Stimulated activated CD4-positive, alpha-beta T cell treated with anti-CD3 and anti-CD28 coated beads, Interleukin-15, amount 100 ng/mL, for 1 hour (primary cell): ENCODE results near the gene PPL.
"Not testable (repeated sequence)": the region's sequence is repeated elsewhere in the genome, so short reads cannot be mapped to it uniquely, and the experiment has no call there.

Experiments
- DNase-seq, 2 donors: peaks; one replicate each; pipeline ENCODE4 v3.0.0-alpha.2; 2020; ENCODE audit warnings: low read depth in 1 of 2, low spot score in 1 of 2

The PPL gene

DNA sequence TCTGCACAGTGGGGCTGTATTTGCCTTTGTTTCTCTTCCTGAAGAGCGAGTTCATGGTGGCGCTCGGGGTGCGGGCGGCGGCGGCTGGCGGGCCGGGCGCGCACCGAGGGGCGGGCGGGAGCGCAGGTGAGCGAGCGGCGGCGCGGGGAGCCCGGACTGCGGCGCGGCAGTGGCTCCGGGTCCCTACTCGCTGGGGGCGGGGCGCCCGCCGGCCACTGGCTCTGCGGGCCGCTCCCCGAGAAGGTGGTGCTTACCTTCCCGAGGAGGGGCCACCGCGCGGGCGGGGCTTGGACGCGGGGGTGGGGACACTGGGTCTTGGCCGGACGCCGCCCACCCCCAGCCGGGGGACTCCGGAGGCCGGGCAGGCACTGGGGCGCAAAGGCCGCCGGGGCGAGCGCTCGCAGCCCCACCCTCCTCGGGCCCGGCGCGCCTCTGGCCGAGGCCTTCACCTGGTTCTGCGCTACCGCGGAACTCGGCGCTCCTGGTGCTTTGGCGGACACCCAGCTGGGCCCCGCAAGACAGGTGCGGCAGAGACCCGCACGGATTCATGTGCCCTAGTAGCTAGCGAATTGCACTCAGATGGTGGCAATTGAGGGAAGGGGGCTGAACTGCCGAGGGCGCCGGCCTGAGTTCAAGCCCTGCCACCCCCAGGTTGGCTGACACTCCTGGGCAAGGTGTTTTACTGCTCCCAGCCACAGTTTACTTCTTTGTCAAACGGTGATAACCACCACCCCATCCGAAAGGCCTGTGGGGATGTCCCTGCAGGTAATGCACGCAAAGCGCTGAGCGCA lies at the start of gene PPL:
Gene PPL, minus strand, starts transcription at position 158 of the 791 bp plus-strand sequence. Its CDS starts 103 bp downstream, at position 55.
- no peak for DNase-seq

GRCh38 chr16:4984174-4984990 lies 47.4 kb upstream of the PPL start:
- DNase-seq, result no peak

DNA sequence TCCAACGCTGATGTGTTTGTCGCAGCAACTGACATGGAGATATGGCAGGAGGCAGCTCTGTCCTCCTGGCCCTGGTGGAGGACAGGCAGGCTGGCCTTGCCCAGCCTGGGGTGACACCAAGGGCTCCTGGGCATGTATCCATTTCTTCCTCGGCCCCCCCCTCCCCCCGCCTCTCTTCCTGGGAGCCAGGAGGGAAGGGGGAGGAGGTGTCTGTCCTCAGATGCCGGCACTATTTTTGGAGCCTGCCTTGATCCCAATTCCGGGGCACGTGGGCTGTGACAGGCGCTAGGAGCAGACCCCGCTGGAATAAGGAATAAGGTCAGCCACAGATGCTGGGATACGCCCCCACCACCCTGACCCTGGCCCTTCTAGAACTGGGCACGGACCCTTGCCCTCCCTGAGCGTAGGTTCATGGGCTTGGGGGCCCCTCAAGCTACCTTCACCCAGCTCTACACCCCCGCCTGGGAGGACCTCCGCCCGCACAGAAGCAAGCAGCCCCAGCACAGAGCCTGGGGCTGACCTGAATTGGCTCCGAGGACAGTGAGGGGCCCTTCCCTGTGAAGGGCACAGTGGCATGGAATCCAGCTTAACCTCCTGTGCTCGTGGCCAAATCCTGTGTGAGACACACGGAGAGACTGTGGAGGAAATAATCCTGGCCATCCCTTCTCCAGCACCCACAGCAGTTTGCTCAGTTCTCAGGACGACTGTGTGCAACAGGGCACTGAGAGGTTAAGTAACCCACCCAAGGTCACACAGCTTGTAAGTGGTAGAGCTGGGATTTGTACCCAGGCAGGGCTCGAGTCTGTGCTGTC lies 45.3 kb upstream of the PPL start:
- DNase-seq, result no peak

GRCh38 chr16:4981473-4981872 lies 44.5 kb upstream of the PPL start:
- no peak for DNase-seq

DNA sequence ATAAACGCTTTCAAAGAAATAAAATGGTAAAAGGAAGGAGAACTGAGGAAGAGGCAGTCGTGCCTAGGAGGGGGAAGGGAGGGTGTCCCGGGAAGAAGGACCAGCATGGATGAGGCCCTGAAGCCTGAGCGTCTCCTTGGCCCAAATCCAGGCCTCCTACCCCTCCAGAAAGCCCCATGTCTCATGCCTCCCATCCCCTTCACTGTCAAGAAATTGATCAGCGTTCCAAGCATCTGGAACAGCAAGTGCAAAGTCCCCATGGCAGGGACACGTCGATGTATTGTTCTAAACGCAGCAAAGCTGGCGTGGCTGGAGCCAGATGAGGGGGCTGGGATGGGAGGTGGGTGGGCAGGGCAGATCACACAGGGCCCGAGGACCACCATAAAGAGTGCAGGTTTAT lies 43.7 kb upstream of the PPL start:
- no peak for DNase-seq

- no peak for DNase-seq
Measured at GRCh38 chr16:4979736-4980660, 43.0 kb upstream of the PPL start.

- DNase-seq, result no peak
Measured at GRCh38 chr16:4979164-4979563, 42.2 kb upstream of the PPL start.

DNA sequence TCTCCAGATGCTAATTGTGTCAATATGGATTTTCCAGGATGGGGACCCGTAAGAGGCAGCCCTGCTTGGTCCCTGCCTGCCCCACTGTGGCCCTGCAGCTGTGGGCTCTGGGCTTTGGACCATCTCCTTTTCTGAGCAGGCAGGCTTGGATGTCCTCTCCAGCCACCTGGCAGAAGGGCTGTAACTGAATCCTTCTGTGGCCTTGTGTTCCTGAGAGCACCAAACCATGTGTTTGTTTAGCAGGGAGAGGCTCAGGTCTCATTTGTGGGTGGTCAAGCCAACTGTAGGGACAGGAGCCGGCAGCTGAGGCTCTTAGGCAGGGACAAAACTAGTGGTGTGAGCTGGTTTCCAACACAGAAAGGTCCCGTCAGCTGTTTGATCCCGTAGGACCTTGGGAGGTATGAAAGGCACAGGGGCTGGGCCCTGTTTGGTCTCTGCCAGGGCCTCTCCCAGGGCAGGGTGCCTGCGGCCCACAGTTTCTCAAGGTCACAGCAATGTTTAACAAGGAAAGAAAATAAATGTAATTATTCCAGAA lies 39.7 kb upstream of the PPL start:
- no peak for DNase-seq

DNA sequence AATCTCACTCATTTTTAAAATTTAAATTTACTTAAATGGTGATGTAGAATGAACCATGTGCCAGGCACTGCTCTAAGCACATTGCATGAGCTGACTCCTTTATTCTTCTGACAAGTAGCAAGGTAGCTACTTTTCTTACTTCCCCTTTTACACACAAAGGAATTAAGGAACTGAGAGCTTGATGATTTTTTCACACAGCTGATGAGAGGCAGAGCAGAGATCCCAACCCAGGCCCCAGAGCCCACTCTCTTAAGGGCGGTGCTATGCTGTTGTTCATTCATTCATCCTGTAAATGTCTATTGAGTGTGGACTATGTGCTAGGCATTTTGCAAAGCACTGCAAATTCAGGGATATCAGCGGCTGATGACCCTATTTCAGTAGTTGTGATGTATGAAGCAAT lies 39.1 kb upstream of the PPL start:
- no peak for DNase-seq

GRCh38 chr16:4972938-4973587 lies 36.1 kb upstream of the PPL start:
- DNase-seq, result no peak

DNA sequence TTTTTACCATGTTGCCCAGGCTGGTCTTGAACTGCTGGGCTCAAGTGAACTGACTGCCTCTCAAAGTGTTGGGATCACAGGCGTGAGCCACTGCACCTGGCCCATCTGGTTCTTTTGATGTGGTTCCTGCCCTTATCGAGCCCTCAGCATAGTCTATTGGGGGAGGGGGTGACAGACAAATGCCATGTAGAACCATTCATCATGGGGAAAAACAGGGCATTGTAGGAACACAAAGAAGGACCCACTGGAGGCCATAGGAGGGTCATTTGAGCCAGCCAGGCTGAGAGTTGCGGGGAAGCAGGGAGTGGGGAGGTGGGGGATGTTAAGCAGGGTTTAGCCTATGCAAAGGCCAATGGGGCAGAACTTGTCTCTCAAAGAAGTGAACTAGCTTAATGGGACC lies 33.1 kb upstream of the PPL start:
- DNase-seq, result no peak

GRCh38 chr16:4968879-4969483 lies 32.0 kb upstream of the PPL start:
- DNase-seq, result no peak

DNA sequence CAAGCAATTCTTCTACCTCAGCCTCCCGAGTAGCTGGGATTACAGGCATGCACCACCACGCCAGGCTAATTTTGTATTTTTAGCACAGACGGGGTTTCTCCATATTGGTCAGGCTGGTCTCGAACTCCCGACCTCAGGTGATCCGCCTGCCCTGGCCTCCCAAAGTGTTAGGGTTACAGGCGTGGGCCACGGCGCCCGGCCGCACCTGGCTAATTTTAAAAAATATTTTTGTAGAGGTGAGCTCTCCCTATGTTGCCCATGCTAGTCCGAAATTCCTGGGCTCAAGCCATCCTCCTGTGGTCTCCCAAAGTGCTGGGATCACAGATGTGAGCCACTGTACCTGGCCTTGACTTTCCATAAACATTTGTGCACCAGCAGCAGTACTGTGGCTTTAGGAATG lies 31.3 kb upstream of the PPL start:
- DNase-seq, result not testable (repeated sequence)

DNA sequence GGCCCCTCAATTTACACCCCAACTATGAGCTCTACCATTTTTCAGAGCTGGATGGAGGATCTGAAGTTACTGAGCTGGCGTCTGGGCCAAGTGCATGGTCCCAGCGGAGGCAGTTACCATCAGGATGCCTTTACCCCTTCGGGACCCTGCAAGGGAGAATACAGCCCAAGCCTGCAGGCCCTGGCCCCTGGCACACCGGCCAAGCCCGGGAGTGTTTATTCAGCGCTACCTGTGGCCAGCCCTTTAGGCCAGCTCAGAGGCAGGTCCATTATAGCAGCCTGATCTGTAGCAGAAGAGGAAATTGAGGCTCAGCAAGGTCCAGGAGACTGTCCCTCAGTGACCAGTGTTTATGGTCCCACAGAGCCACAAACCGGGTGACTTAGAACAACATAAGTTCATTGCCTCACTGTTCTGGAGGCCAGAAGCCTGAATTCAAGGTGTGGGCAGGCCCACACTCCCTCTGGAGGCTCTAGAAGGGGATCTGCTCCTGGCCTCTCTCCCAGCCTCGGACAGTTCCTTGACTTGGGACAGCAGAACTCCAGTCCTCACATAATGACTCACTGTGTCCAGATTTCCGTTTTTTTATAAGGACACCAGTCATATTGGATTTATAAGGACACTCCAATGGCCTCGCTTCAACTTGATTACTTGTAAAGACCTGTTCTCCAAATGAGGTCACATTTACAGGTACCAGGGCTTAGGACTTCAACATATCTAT lies 29.9 kb upstream of the PPL start:
- no peak for DNase-seq

DNA sequence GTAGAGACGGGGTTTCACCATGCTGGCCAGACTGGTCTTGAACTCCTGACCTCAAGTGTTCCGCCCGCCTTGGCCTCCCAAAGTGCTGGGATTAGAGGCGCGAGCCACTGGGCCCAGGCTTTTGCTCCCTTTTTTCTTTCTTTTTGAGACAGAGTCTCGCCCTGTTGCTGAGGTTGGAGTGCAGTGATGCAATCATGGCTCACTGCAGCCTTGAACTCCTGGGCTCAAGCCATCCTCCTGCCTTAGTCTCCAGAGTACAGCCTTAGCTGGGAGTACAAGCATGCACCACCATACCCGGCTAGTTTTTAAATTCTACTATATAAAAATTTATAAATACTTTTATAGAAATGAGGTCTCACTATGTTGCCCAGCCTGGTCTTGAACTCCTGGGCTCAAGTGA lies 26.6 kb upstream of the PPL start:
- DNase-seq, result not testable (repeated sequence)

- DNase-seq, result no peak
Measured at GRCh38 chr16:4962716-4963115, 25.8 kb upstream of the PPL start.

DNA sequence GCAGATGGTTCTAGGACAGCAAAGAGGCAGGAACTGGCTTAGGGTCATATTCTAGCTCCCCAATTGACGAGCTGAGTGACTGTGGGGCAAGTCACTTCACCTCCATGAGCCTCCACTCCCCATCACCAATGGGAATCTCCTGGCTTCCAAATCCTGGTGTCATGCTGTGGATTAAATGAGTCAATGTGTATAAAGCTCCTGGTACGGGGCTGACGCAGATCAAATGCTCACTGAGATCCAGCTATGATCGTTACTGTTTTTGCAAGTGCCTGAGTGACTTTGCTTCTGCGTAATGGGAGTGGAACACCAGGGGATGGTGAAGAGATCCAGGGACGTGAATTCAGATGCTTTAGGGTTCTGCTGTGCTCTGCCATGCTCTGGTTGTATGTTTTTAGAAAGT lies 23.6 kb upstream of the PPL start:
- no peak for DNase-seq

- no peak for DNase-seq
Measured at GRCh38 chr16:4958510-4959438, 21.8 kb upstream of the PPL start.
